ENCODE data around the gene SHTN1. TPM values are rescaled to one million over a fixed set of nuclear protein-coding genes. Genes with fewer than 3 reads are reported as not detected.

Gene SHTN1
- total RNA-seq, 1 donor from 2014 or later, result not detected

GRCh38 chr10:116988311-116988710 is 16.7 kb downstream of the SHTN1 start:
- no peak overlapping the region for H3K4me3 Mint-ChIP-seq
- intact Hi-C loops (cut with micrococcal nuclease), result no loop called here
- no peaks in the 10 kb centered on the region for H3K4me1 Mint-ChIP-seq
- H3K27me3 Mint-ChIP-seq, result peaks cover 1% of the 10 kb centered on the region
- no peaks in the 10 kb centered on the region for H3K9me3 Mint-ChIP-seq
- no peaks in the 10 kb centered on the region for H3K36me3 Mint-ChIP-seq (ENCODE audit: low read depth)
- DNase-seq, result no peak
- ChIA-PET CTCF (no interaction called here), POLR2A (no interaction called here)
- no peak for TF ChIP-seq CTCF (IDR thresholded peaks at IDR 0.05)
- H3K27ac Mint-ChIP-seq, result no peak overlapping the region
- ATAC-seq (ENCODE audit: low read depth), result no peak

GRCh38 chr10:116985611-116986010 is 19.4 kb downstream of the SHTN1 start:
- TF ChIP-seq CTCF (IDR thresholded peaks at IDR 0.05), result no peak
- DNase-seq, result no peak
- H3K27me3 Mint-ChIP-seq, result peaks cover 1% of the 10 kb centered on the region
- ChIA-PET POLR2A (no interaction called here), CTCF (no interaction called here)
- H3K4me3 Mint-ChIP-seq, result no peak overlapping the region
- no peaks in the 10 kb centered on the region for H3K9me3 Mint-ChIP-seq
- no peak for ATAC-seq (ENCODE audit: low read depth)
- no peaks in the 10 kb centered on the region for H3K36me3 Mint-ChIP-seq (ENCODE audit: low read depth)
- intact Hi-C loops (cut with micrococcal nuclease), result no loop called here
- no peaks in the 10 kb centered on the region for H3K4me1 Mint-ChIP-seq
- no peak overlapping the region for H3K27ac Mint-ChIP-seq

GRCh38 chr10:116984202-116984990 is 20.6 kb downstream of the SHTN1 start:
- no peak overlapping the region for H3K27ac Mint-ChIP-seq
- intact Hi-C loops (cut with micrococcal nuclease), result no loop called here
- no peak for TF ChIP-seq CTCF (IDR thresholded peaks at IDR 0.05)
- ATAC-seq (ENCODE audit: low read depth) (no peak), DNase-seq (no peak)
- H3K4me1 Mint-ChIP-seq, result no peaks in the 10 kb centered on the region
- no peaks in the 10 kb centered on the region for H3K36me3 Mint-ChIP-seq (ENCODE audit: low read depth)
- CTCF ChIA-PET, result no interaction called here
- POLR2A ChIA-PET, result no interaction called here
- no peak overlapping the region for H3K4me3 Mint-ChIP-seq
- no peaks in the 10 kb centered on the region for H3K9me3 Mint-ChIP-seq
- H3K27me3 Mint-ChIP-seq, result peaks cover 1% of the 10 kb centered on the region

- CTCF ChIA-PET, result no interaction called here
- POLR2A ChIA-PET, result no interaction called here
- Mint-ChIP-seq H3K36me3 (ENCODE audit: low read depth) (no peaks in the 10 kb centered on the region), H3K9me3 (no peaks in the 10 kb centered on the region), H3K4me1 (no peaks in the 10 kb centered on the region), H3K27ac (no peak overlapping the region), H3K27me3 (peaks cover 7% of the 10 kb centered on the region), H3K4me3 (no peak overlapping the region)
- DNase-seq, result no peak
- intact Hi-C loops (cut with micrococcal nuclease), result no loop called here
- ATAC-seq (ENCODE audit: low read depth), result no peak
- TF ChIP-seq CTCF (IDR thresholded peaks at IDR 0.05), result no peak
These were observed 24.9 kb downstream of the SHTN1 start for GRCh38 chr10:116980041-116980440.

GRCh38 chr10:116978901-116979300 is 26.1 kb downstream of the SHTN1 start:
- no peaks in the 10 kb centered on the region for H3K9me3 Mint-ChIP-seq
- no peak for TF ChIP-seq CTCF (IDR thresholded peaks at IDR 0.05)
- CTCF ChIA-PET, result no interaction called here
- intact Hi-C loops (cut with micrococcal nuclease), result no loop called here
- no peaks in the 10 kb centered on the region for H3K4me1 Mint-ChIP-seq
- H3K4me3 Mint-ChIP-seq, result no peak overlapping the region
- no peak overlapping the region for H3K27ac Mint-ChIP-seq
- DNase-seq, result no peak
- POLR2A ChIA-PET, result no interaction called here
- no peaks in the 10 kb centered on the region for H3K36me3 Mint-ChIP-seq (ENCODE audit: low read depth)
- peaks cover 7% of the 10 kb centered on the region for H3K27me3 Mint-ChIP-seq
- ATAC-seq (ENCODE audit: low read depth), result no peak
